NB4 (cell line): ENCODE measurements around the gene TRPC1.

Experiments used
- MYC ChIP-seq: IDR thresholded peaks from 2 replicates; pipeline ENCODE4 v1.6.1; 2011; ENCODE audit warnings: low read depth, low read length
- POLR2A ChIP-seq: IDR thresholded peaks from 2 replicates; pipeline ENCODE4 v1.6.1; 2011; ENCODE audit warnings: mild to moderate bottlenecking; ENCODE audit not compliant: insufficient read length; ENCODE audit errors: extremely low read depth
- TF ChIP-seq, protein P1 (sequence below): IDR thresholded peaks from one replicate; pipeline ENCODE4 v1.5.1; 2012; ENCODE audit warnings: low read depth, low read length

DNA sequence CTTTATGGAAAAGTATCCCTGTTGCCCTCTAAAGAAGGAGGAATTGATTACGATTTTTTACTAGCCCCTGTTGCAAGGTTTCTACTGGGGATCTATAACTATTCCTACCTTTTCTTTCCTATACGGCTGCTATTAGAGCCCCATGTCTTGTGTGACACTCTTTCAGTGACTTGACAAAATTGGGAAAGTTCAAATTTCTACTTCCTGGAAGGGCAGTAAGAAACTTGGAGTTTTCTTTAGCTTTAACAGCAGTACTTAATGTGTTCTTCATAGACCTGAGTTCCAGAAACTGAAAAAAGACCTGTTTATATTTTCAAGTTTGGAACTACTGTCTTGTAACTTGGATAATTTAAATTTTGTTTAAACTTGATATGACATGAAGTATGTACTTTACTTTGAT lies 54.7 kb downstream of the TRPC1 start:
- TF ChIP-seq, protein P1, sequence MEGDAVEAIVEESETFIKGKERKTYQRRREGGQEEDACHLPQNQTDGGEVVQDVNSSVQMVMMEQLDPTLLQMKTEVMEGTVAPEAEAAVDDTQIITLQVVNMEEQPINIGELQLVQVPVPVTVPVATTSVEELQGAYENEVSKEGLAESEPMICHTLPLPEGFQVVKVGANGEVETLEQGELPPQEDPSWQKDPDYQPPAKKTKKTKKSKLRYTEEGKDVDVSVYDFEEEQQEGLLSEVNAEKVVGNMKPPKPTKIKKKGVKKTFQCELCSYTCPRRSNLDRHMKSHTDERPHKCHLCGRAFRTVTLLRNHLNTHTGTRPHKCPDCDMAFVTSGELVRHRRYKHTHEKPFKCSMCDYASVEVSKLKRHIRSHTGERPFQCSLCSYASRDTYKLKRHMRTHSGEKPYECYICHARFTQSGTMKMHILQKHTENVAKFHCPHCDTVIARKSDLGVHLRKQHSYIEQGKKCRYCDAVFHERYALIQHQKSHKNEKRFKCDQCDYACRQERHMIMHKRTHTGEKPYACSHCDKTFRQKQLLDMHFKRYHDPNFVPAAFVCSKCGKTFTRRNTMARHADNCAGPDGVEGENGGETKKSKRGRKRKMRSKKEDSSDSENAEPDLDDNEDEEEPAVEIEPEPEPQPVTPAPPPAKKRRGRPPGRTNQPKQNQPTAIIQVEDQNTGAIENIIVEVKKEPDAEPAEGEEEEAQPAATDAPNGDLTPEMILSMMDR: no peak
- no peak for TF ChIP-seq POLR2A
- no peak for TF ChIP-seq MYC
